Measurements from ENCODE around the gene ALOX15. TPM values are rescaled to one million over a fixed set of nuclear protein-coding genes. Genes with fewer than 3 reads are reported as not detected.
A peak's percentile ranks its signal among the peaks of the same experiment; 100 is the strongest.

The ALOX15 gene
- total and polyA plus RNA-seq, 7 donors, result 0.28 to 0.81 (median 0.60) TPM; not detected in 2

DNA sequence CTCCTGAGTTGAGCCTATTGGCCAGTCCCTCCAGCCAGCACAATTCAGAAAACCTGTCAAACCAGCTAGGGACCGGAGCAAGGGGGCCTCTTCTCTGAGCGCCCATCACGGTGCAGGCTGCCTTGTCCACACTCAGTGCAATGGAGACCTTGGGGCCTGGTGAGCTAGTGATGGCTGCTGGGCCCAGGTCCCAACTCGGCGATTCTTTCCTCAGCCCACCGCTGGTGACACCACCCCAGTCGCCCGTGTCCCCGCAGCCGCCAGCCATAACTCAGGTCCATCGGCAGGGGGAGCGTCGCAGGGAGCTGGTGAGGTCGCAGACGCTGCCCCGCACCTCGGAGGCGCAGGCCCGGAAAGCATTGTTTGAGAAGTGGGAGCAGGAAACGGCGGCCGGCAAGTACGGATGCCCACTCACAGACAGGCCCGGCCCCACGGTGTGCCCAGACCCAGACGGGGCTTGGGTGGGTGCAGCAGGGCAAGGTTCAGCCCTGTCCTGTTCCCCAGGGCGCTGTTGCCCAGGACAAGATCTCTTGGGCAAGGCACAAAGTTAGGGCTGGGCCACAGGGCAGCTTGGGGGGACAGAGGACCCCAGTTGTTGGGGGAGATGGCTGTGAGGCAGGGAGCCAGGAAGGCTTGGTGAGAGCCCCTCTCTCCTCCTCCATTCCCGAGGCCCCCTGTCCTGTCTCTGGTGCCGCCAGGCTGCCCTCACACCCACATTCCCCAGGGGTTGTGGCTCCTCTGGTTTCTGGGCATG, 46.4 kb downstream of the ALOX15 start:
- Histone ChIP-seq H3K36me3 (no peaks in the 10 kb centered on the region), H3K27me3 (peaks cover 0 to 13% (median 0%) of the 10 kb centered on the region in 3 donors), H3K9me3 (no peaks in the 10 kb centered on the region), H3K4me3 (no peak overlapping the region), H3K4me1 (no peaks in the 10 kb centered on the region), H3K27ac (no peak overlapping the region)
- intact Hi-C loops (cut with DNase I), result no loop called here
- DNase-seq, result no peak
- TF ChIP-seq, protein P1, sequence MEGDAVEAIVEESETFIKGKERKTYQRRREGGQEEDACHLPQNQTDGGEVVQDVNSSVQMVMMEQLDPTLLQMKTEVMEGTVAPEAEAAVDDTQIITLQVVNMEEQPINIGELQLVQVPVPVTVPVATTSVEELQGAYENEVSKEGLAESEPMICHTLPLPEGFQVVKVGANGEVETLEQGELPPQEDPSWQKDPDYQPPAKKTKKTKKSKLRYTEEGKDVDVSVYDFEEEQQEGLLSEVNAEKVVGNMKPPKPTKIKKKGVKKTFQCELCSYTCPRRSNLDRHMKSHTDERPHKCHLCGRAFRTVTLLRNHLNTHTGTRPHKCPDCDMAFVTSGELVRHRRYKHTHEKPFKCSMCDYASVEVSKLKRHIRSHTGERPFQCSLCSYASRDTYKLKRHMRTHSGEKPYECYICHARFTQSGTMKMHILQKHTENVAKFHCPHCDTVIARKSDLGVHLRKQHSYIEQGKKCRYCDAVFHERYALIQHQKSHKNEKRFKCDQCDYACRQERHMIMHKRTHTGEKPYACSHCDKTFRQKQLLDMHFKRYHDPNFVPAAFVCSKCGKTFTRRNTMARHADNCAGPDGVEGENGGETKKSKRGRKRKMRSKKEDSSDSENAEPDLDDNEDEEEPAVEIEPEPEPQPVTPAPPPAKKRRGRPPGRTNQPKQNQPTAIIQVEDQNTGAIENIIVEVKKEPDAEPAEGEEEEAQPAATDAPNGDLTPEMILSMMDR (IDR thresholded peaks at IDR 0.05), result peak in 1 of 4 experiments; percentile 16
- no peak for TF ChIP-seq POLR2AphosphoS5 (IDR thresholded peaks at IDR 0.05)
- WGBS, 2 donors, result 16 to 32% methylated on average over 29 of the region's 29 CpGs

- Histone ChIP-seq H3K4me1 (no peaks in the 10 kb centered on the region), H3K27me3 (peaks cover 0 to 6% (median 0%) of the 10 kb centered on the region in 3 donors), H3K36me3 (no peaks in the 10 kb centered on the region), H3K9me3 (no peaks in the 10 kb centered on the region), H3K27ac (no peak overlapping the region), H3K4me3 (no peak overlapping the region)
- 90 to 91% methylated on average over 7 of the region's 7 CpGs for WGBS, 2 donors
- intact Hi-C loops (cut with DNase I), result no loop called here
- TF ChIP-seq POLR2AphosphoS5 (IDR thresholded peaks at IDR 0.05), result no peak
- TF ChIP-seq, protein P1 (IDR thresholded peaks at IDR 0.05), result no peak
- no peak for TF ChIP-seq POLR2A (IDR thresholded peaks at IDR 0.05)
- TF ChIP-seq EP300 (IDR thresholded peaks at IDR 0.05), result no peak
- no peak for DNase-seq
These were observed 47.1 kb downstream of the ALOX15 start for GRCh38 chr17:4594406-4594805.

- Histone ChIP-seq H3K36me3 (no peaks in the 10 kb centered on the region), H3K27me3 (no peaks in the 10 kb centered on the region), H3K4me1 (no peaks in the 10 kb centered on the region), H3K27ac (peak overlapping the region in 1 of 4 donors; percentile 8), H3K4me3 (no peak overlapping the region), H3K9me3 (no peaks in the 10 kb centered on the region)
- WGBS, 2 donors, result 89 to 91% methylated on average over 14 of the region's 14 CpGs
- no peak for DNase-seq
- TF ChIP-seq POLR2AphosphoS5 (IDR thresholded peaks at IDR 0.05), result no peak
- TF ChIP-seq, protein P1 (IDR thresholded peaks at IDR 0.05), result no peak
- TF ChIP-seq POLR2A (IDR thresholded peaks at IDR 0.05), result no peak
- no peak for TF ChIP-seq EP300 (IDR thresholded peaks at IDR 0.05)
- intact Hi-C loops (cut with DNase I), result no loop called here
These were observed 48.5 kb downstream of the ALOX15 start for GRCh38 chr17:4593021-4593421.

- TF ChIP-seq POLR2A (IDR thresholded peaks at IDR 0.05), result no peak
- no peak for TF ChIP-seq POLR2AphosphoS5 (IDR thresholded peaks at IDR 0.05)
- TF ChIP-seq, protein P1 (IDR thresholded peaks at IDR 0.05), result no peak
- TF ChIP-seq EP300 (IDR thresholded peaks at IDR 0.05), result no peak
- Histone ChIP-seq H3K27ac (peak overlapping the region in 1 of 4 donors; percentile 8), H3K36me3 (no peaks in the 10 kb centered on the region), H3K27me3 (no peaks in the 10 kb centered on the region), H3K4me3 (no peak overlapping the region), H3K4me1 (no peaks in the 10 kb centered on the region), H3K9me3 (no peaks in the 10 kb centered on the region)
- no peak for DNase-seq
- intact Hi-C loops (cut with DNase I), result no loop called here
- 86 to 88% methylated on average over 11 of the region's 11 CpGs for WGBS, 2 donors
These were observed 49.1 kb downstream of the ALOX15 start for GRCh38 chr17:4592240-4593005.
